Measurements from ENCODE around the gene UBXN2A. TPM values are rescaled to one million over a fixed set of nuclear protein-coding genes. Genes with fewer than 3 reads are reported as not detected.

The UBXN2A gene
- polyA plus RNA-seq, 2 donors, result 5.8 to 6.4 TPM

GRCh38 chr2:24017711-24018110 is 77.4 kb downstream of the UBXN2A start:
- H3K27me3 ChIP-seq (ENCODE audit: control insufficient read depth in 1 of 2, insufficient read depth in 2 of 2, low read length in 2 of 2), result no peaks in the 10 kb centered on the region
- no peak overlapping the region for H3K27ac ChIP-seq (ENCODE audit: low read depth in 2 of 2, low read length in 1 of 2)
- peaks cover 0 to 2% of the 10 kb centered on the region in 2 donors for H3K36me3 ChIP-seq (ENCODE audit: control insufficient read depth in 2 of 2, insufficient read depth in 2 of 2, low read length in 1 of 2)
- no peak overlapping the region for H3K4me3 ChIP-seq (ENCODE audit: low read depth in 1 of 2, low read length in 2 of 2)
- no peaks in the 10 kb centered on the region for H3K9me3 ChIP-seq (ENCODE audit: control insufficient read depth in 2 of 2, insufficient read depth in 1 of 2, low read depth in 1 of 2, low read length in 1 of 2)
- 82 to 85% methylated on average over 7 to 8 of the region's 8 CpGs for WGBS, 2 donors
- no peaks in the 10 kb centered on the region for H3K4me1 ChIP-seq (ENCODE audit: control insufficient read depth in 2 of 2, insufficient read depth in 2 of 2, low read length in 1 of 2)

DNA sequence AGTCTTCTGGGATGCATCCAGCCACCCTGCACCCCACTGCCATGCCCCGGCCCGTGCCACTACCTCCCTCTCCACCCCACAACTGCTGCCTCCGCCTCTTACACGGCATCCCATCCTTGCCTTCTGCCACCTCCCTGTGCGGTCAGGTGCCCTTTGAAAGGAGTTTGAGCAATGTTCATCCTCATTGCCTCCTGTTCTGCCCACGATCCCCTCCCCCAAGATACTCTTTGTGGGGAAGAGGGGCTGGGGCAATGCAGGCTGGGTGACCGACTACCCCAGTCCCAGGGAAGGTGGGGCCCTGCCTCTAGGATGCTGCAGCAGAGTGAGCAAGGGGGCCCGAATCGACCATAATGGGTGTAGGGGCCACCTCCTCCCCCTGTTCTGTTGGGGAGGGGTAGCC is 78.0 kb downstream of the UBXN2A start:
- Histone ChIP-seq H3K27ac (ENCODE audit: low read depth in 2 of 2, low read length in 1 of 2) (no peak overlapping the region), H3K4me1 (ENCODE audit: control insufficient read depth in 2 of 2, insufficient read depth in 2 of 2, low read length in 1 of 2) (no peaks in the 10 kb centered on the region), H3K27me3 (ENCODE audit: control insufficient read depth in 1 of 2, insufficient read depth in 2 of 2, low read length in 2 of 2) (no peaks in the 10 kb centered on the region), H3K36me3 (ENCODE audit: control insufficient read depth in 2 of 2, insufficient read depth in 2 of 2, low read length in 1 of 2) (peaks cover 2 to 6% of the 10 kb centered on the region in 2 donors), H3K9me3 (ENCODE audit: control insufficient read depth in 2 of 2, insufficient read depth in 1 of 2, low read depth in 1 of 2, low read length in 1 of 2) (no peaks in the 10 kb centered on the region), H3K4me3 (ENCODE audit: low read depth in 1 of 2, low read length in 2 of 2) (no peak overlapping the region)
- 81 to 85% methylated on average over 9 of the region's 9 CpGs for WGBS, 2 donors

DNA sequence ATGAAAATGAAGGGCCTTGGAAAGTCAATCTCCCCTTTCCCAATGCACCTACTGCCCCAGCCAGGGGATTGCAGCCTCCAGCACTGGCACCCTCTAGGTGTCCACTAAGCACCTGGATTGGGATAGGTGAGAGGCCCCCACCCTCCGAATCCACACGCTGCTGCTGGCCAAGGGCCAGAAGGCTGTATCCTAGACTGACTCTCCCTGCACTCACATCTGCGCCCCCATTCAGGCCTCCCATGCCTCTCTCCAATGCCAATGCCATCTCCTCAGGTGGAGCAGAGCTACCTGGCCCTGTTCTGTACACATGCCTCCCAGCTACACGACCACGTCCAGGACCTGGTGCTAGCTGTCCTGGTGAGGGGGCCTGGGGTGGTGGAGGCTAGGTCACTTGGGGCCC is 79.5 kb downstream of the UBXN2A start:
- H3K4me3 ChIP-seq (ENCODE audit: low read depth in 1 of 2, low read length in 2 of 2), result no peak overlapping the region
- no peaks in the 10 kb centered on the region for H3K4me1 ChIP-seq (ENCODE audit: control insufficient read depth in 2 of 2, insufficient read depth in 2 of 2, low read length in 1 of 2)
- no peaks in the 10 kb centered on the region for H3K27me3 ChIP-seq (ENCODE audit: control insufficient read depth in 1 of 2, insufficient read depth in 2 of 2, low read length in 2 of 2)
- H3K9me3 ChIP-seq (ENCODE audit: control insufficient read depth in 2 of 2, insufficient read depth in 1 of 2, low read depth in 1 of 2, low read length in 1 of 2), result no peaks in the 10 kb centered on the region
- 86 to 89% methylated on average over 5 of the region's 5 CpGs for WGBS, 2 donors
- peaks cover 2 to 14% of the 10 kb centered on the region in 2 donors for H3K36me3 ChIP-seq (ENCODE audit: control insufficient read depth in 2 of 2, insufficient read depth in 2 of 2, low read length in 1 of 2)
- no peak overlapping the region for H3K27ac ChIP-seq (ENCODE audit: low read depth in 2 of 2, low read length in 1 of 2)

DNA sequence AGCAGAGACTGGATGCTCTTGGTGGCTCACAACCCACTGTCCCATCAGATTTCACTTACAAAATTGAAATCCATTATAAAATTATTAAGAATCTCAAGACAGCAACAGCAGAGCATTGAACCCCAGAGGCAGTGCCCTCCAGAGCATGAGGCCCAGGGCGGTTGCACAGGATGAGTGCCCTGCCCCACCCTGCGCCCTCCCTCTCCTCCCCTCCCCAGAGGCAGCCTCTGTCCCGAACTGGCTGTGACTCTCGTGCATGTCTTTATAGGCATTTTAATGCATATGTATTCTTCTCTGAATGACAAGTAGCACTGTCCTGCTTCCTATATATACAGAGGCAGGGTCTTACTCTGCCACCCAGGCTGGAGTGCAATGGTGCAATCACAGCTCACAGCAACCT is 80.0 kb downstream of the UBXN2A start:
- 76 to 86% methylated on average over 4 of the region's 4 CpGs for WGBS, 2 donors
- no peak overlapping the region for H3K4me3 ChIP-seq (ENCODE audit: low read depth in 1 of 2, low read length in 2 of 2)
- no peaks in the 10 kb centered on the region for H3K27me3 ChIP-seq (ENCODE audit: control insufficient read depth in 1 of 2, insufficient read depth in 2 of 2, low read length in 2 of 2)
- no peaks in the 10 kb centered on the region for H3K4me1 ChIP-seq (ENCODE audit: control insufficient read depth in 2 of 2, insufficient read depth in 2 of 2, low read length in 1 of 2)
- no peaks in the 10 kb centered on the region for H3K9me3 ChIP-seq (ENCODE audit: control insufficient read depth in 2 of 2, insufficient read depth in 1 of 2, low read depth in 1 of 2, low read length in 1 of 2)
- peaks cover 2 to 19% of the 10 kb centered on the region in 2 donors for H3K36me3 ChIP-seq (ENCODE audit: control insufficient read depth in 2 of 2, insufficient read depth in 2 of 2, low read length in 1 of 2)
- H3K27ac ChIP-seq (ENCODE audit: low read depth in 2 of 2, low read length in 1 of 2), result no peak overlapping the region

DNA sequence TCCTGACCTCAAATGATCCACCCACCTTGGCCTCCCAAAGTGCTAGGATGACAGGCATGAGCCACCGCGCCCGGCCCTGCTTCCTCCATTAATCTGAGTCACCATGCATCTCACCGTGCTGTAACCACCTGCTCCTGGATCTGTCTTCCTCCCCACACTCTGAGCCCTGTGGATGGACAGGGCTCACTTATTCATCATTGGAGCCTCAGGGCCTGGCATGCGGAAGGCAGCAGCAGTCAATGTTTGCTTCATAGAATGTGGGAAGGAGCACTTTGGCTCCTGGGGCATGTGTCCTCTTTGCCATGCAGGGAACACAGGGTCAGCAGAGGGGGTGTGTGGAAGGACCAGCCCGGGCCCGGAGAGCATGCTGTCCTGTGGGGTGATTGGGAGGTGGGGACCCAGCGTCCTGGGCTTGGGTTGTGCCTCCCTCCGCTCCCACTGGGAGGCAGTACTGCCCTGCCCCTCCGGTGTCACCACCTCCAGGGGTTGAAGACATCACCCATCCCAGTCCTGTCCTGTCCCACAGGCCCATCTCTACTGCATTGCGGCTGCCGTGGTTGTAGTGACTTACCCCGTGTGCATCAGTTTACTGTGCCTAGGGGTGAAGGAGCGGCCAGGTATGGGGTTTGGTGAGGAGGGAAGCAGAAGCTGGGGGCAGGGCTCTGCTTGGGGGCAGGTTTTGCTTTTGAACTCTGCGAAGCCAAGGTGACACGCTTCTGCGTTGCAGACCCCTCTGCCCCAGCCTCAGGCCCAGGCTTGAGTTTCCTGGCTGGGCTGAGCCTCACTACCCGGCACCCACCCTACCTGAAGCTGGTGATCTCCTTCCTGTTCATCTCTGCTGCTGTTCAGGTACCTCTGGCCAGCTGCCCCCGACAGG is 81.1 kb downstream of the UBXN2A start:
- no peaks in the 10 kb centered on the region for H3K9me3 ChIP-seq (ENCODE audit: control insufficient read depth in 2 of 2, insufficient read depth in 1 of 2, low read depth in 1 of 2, low read length in 1 of 2)
- no peak overlapping the region for H3K4me3 ChIP-seq (ENCODE audit: low read depth in 1 of 2, low read length in 2 of 2)
- peaks cover 2 to 21% of the 10 kb centered on the region in 2 donors for H3K36me3 ChIP-seq (ENCODE audit: control insufficient read depth in 2 of 2, insufficient read depth in 2 of 2, low read length in 1 of 2)
- H3K4me1 ChIP-seq (ENCODE audit: control insufficient read depth in 2 of 2, insufficient read depth in 2 of 2, low read length in 1 of 2), result no peaks in the 10 kb centered on the region
- H3K27ac ChIP-seq (ENCODE audit: low read depth in 2 of 2, low read length in 1 of 2), result no peak overlapping the region
- 75 to 78% methylated on average over 19 of the region's 19 CpGs for WGBS, 2 donors
- H3K27me3 ChIP-seq (ENCODE audit: control insufficient read depth in 1 of 2, insufficient read depth in 2 of 2, low read length in 2 of 2), result no peaks in the 10 kb centered on the region

- Histone ChIP-seq H3K9me3 (ENCODE audit: control insufficient read depth in 2 of 2, insufficient read depth in 1 of 2, low read depth in 1 of 2, low read length in 1 of 2) (no peaks in the 10 kb centered on the region), H3K27me3 (ENCODE audit: control insufficient read depth in 1 of 2, insufficient read depth in 2 of 2, low read length in 2 of 2) (no peaks in the 10 kb centered on the region), H3K4me1 (ENCODE audit: control insufficient read depth in 2 of 2, insufficient read depth in 2 of 2, low read length in 1 of 2) (no peaks in the 10 kb centered on the region), H3K36me3 (ENCODE audit: control insufficient read depth in 2 of 2, insufficient read depth in 2 of 2, low read length in 1 of 2) (peaks cover 2 to 21% of the 10 kb centered on the region in 2 donors), H3K27ac (ENCODE audit: low read depth in 2 of 2, low read length in 1 of 2) (no peak overlapping the region), H3K4me3 (ENCODE audit: low read depth in 1 of 2, low read length in 2 of 2) (no peak overlapping the region)
- WGBS, 2 donors, result 94 to 95% methylated on average over 14 of the region's 14 CpGs
Observed at GRCh38 chr2:24022324-24022974, 82.2 kb downstream of the UBXN2A start.

- Histone ChIP-seq H3K36me3 (ENCODE audit: control insufficient read depth in 2 of 2, insufficient read depth in 2 of 2, low read length in 1 of 2) (peaks cover 2 to 21% of the 10 kb centered on the region in 2 donors), H3K27me3 (ENCODE audit: control insufficient read depth in 1 of 2, insufficient read depth in 2 of 2, low read length in 2 of 2) (no peaks in the 10 kb centered on the region), H3K4me3 (ENCODE audit: low read depth in 1 of 2, low read length in 2 of 2) (no peak overlapping the region), H3K27ac (ENCODE audit: low read depth in 2 of 2, low read length in 1 of 2) (no peak overlapping the region), H3K4me1 (ENCODE audit: control insufficient read depth in 2 of 2, insufficient read depth in 2 of 2, low read length in 1 of 2) (no peaks in the 10 kb centered on the region), H3K9me3 (ENCODE audit: control insufficient read depth in 2 of 2, insufficient read depth in 1 of 2, low read depth in 1 of 2, low read length in 1 of 2) (no peaks in the 10 kb centered on the region)
- WGBS, 2 donors, result 84 to 88% methylated on average over 15 to 16 of the region's 16 CpGs
Observed at GRCh38 chr2:24022975-24023575, 82.8 kb downstream of the UBXN2A start.

DNA sequence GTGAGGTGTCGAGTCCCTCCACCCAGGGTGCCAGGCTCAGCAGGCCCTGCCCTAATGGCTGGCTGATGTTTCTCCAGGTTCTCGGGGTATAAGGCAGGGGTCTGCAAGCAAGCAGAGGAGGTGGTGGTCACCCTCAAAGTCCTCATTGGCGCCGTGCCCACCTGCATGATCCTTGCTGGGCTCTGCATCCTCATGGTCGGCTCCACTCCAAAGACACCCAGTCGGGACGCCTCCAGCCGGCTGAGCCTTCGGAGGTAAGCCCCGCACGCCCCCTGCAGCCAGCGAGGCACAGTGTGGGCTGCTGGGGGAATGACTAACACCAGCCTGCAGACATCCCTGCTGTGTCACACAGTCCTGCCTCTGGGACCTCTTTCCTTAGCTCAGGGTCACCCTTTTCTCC is 83.8 kb downstream of the UBXN2A start:
- no peak overlapping the region for H3K27ac ChIP-seq (ENCODE audit: low read depth in 2 of 2, low read length in 1 of 2)
- H3K4me3 ChIP-seq (ENCODE audit: low read depth in 1 of 2, low read length in 2 of 2), result no peak overlapping the region
- H3K27me3 ChIP-seq (ENCODE audit: control insufficient read depth in 1 of 2, insufficient read depth in 2 of 2, low read length in 2 of 2), result no peaks in the 10 kb centered on the region
- 71 to 74% methylated on average over 12 of the region's 12 CpGs for WGBS, 2 donors
- no peaks in the 10 kb centered on the region for H3K4me1 ChIP-seq (ENCODE audit: control insufficient read depth in 2 of 2, insufficient read depth in 2 of 2, low read length in 1 of 2)
- no peaks in the 10 kb centered on the region for H3K9me3 ChIP-seq (ENCODE audit: control insufficient read depth in 2 of 2, insufficient read depth in 1 of 2, low read depth in 1 of 2, low read length in 1 of 2)
- peaks cover 2 to 21% of the 10 kb centered on the region in 2 donors for H3K36me3 ChIP-seq (ENCODE audit: control insufficient read depth in 2 of 2, insufficient read depth in 2 of 2, low read length in 1 of 2)

GRCh38 chr2:24024996-24025663 is 84.9 kb downstream of the UBXN2A start:
- no peaks in the 10 kb centered on the region for H3K27me3 ChIP-seq (ENCODE audit: control insufficient read depth in 1 of 2, insufficient read depth in 2 of 2, low read length in 2 of 2)
- 89% methylated on average over 17 of the region's 17 CpGs for WGBS, 2 donors
- no peak overlapping the region for H3K27ac ChIP-seq (ENCODE audit: low read depth in 2 of 2, low read length in 1 of 2)

More at GRCh38 chr2:24024996-24025663, 84.9 kb downstream of the UBXN2A start:
- H3K4me3 ChIP-seq (ENCODE audit: low read depth in 1 of 2, low read length in 2 of 2), result no peak overlapping the region
- no peaks in the 10 kb centered on the region for H3K9me3 ChIP-seq (ENCODE audit: control insufficient read depth in 2 of 2, insufficient read depth in 1 of 2, low read depth in 1 of 2, low read length in 1 of 2)
- H3K36me3 ChIP-seq (ENCODE audit: control insufficient read depth in 2 of 2, insufficient read depth in 2 of 2, low read length in 1 of 2), result peaks cover 6 to 21% of the 10 kb centered on the region in 2 donors
- H3K4me1 ChIP-seq (ENCODE audit: control insufficient read depth in 2 of 2, insufficient read depth in 2 of 2, low read length in 1 of 2), result no peaks in the 10 kb centered on the region

Measured in esophagus (tissue), 2 donors.